Liver (tissue), 9 donors: ENCODE results near the gene NEU4. TPM values are rescaled to one million over a fixed set of nuclear protein-coding genes. Genes with fewer than 3 reads are reported as not detected.

Source experiments
- DNase-seq: peaks from one replicate; pipeline ENCODE4 v3.0.0-alpha.2; 2017; ENCODE audit warnings: low spot score
- H3K27ac ChIP-seq, 2 donors: one replicate each; pipeline ENCODE4 v1.7.0; 2013; ENCODE audit warnings: inconsistent platforms in 2 of 2, low read length in 2 of 2, control low read depth in 1 of 2, low read depth in 1 of 2, mild to moderate bottlenecking in 1 of 2
- H3K27me3 ChIP-seq, 4 donors: one replicate each; pipeline versions ENCODE4 v1.6.1 to v1.7.0; 2013; ENCODE audit warnings: low read length in 3 of 4, inconsistent platforms in 1 of 4, mild to moderate bottlenecking in 1 of 4, moderate library complexity in 1 of 4; ENCODE audit not compliant: control insufficient read depth in 4 of 4, insufficient read depth in 4 of 4
- H3K36me3 ChIP-seq, 4 donors: one replicate each; pipeline versions ENCODE4 v1.6.1 to v1.7.0; 2013; ENCODE audit warnings: low read length in 3 of 4, mild to moderate bottlenecking in 3 of 4, low read depth in 1 of 4, moderate library complexity in 1 of 4; ENCODE audit not compliant: control insufficient read depth in 4 of 4, insufficient read depth in 3 of 4
- H3K4me1 ChIP-seq, 4 donors: one replicate each; pipeline versions ENCODE4 v1.6.1 to v1.7.0; 2013; ENCODE audit warnings: low read length in 3 of 4, mild to moderate bottlenecking in 3 of 4, moderate library complexity in 1 of 4; ENCODE audit not compliant: control insufficient read depth in 4 of 4, insufficient read depth in 4 of 4
- H3K4me3 ChIP-seq, 3 donors: one replicate each; pipeline versions ENCODE4 v1.6.1 to v1.7.0; 2013; ENCODE audit warnings: low read length in 3 of 3, control low read depth in 1 of 3, low read depth in 1 of 3, mild to moderate bottlenecking in 1 of 3
- H3K9ac ChIP-seq, 2 donors: one replicate each; pipeline ENCODE4 v1.7.0; 2013; ENCODE audit warnings: low read length in 2 of 2, mild to moderate bottlenecking in 2 of 2, moderate library complexity in 2 of 2, control low read depth in 1 of 2, low read depth in 1 of 2
- H3K9me3 ChIP-seq, 4 donors: one replicate each; pipeline versions ENCODE4 v1.6.1 to v1.7.0; 2013; ENCODE audit warnings: low read length in 3 of 4; ENCODE audit not compliant: control insufficient read depth in 4 of 4
- EGR1 ChIP-seq, 2 donors: IDR thresholded peaks; 2 replicates each; pipeline ENCODE4 v1.6.1; 2016 to 2018; ENCODE audit warnings: antibody characterized with exemption in 2 of 2, low read depth in 2 of 2
- FOXA1 ChIP-seq: IDR thresholded peaks from 2 replicates; pipeline ENCODE4 v1.6.1; 2016; ENCODE audit warnings: antibody characterized with exemption
- FOXA2 ChIP-seq: IDR thresholded peaks from 2 replicates; pipeline ENCODE4 v1.6.1; 2016; ENCODE audit warnings: antibody characterized with exemption
- GABPA ChIP-seq, 2 donors: IDR thresholded peaks in 1 of 2; conservative IDR thresholded peaks in 1 of 2; 2 replicates each; pipeline ENCODE4 v1.6.1; 2016; ENCODE audit warnings: antibody characterized with exemption in 2 of 2, mild to moderate bottlenecking in 1 of 2, moderate library complexity in 1 of 2
- HNF4A ChIP-seq, 2 donors: conservative IDR thresholded peaks; 2 replicates each; pipeline ENCODE4 v1.6.1; 2016; ENCODE audit warnings: antibody characterized with exemption in 2 of 2, mild to moderate bottlenecking in 2 of 2
- HNF4G ChIP-seq: IDR thresholded peaks from 2 replicates; pipeline ENCODE4 v1.6.1; 2016; ENCODE audit warnings: antibody characterized with exemption
- JUND ChIP-seq, 2 donors: IDR thresholded peaks; 2 replicates each; pipeline ENCODE4 v1.6.1; 2016; ENCODE audit warnings: antibody characterized with exemption in 2 of 2
- NR2F2 ChIP-seq: IDR thresholded peaks from 2 replicates; pipeline ENCODE4 v1.6.1; 2016; ENCODE audit warnings: antibody characterized with exemption
- RAD21 ChIP-seq, 2 donors: IDR thresholded peaks; 2 replicates each; pipeline ENCODE4 v1.6.1; 2016; ENCODE audit warnings: antibody characterized with exemption in 2 of 2, mild to moderate bottlenecking in 2 of 2
- RXRA ChIP-seq, 2 donors: IDR thresholded peaks; 2 replicates each; pipeline ENCODE4 v1.6.1; 2017 to 2018; ENCODE audit warnings: antibody characterized with exemption in 2 of 2, mild to moderate bottlenecking in 1 of 2
- SP1 ChIP-seq: IDR thresholded peaks from 2 replicates; pipeline ENCODE4 v1.6.1; 2018; ENCODE audit warnings: antibody characterized with exemption, mild to moderate bottlenecking
- TAF1 ChIP-seq: conservative IDR thresholded peaks from 2 replicates; pipeline ENCODE4 v1.6.1; 2016; ENCODE audit warnings: antibody characterized with exemption, mild to moderate bottlenecking
- YY1 ChIP-seq: IDR thresholded peaks from 2 replicates; pipeline ENCODE4 v1.6.1; 2016; ENCODE audit warnings: antibody characterized with exemption, mild to moderate bottlenecking
- WGBS: extraction: QIAGEN DNeasy Blood & Tissue Kit; methylation state at CpG from one replicate; pipeline ENCODE4 v1.1.7; 2013; 5-methylcytosine and 5-hydroxymethylcytosine counted together
- polyA plus RNA-seq, 2 donors: library from polyadenylated mRNA; stranded (reverse) in 1 of 2; unstranded in 1 of 2; fragments of 200-250 nt in 1 of 2; fragments of >200 nt in 1 of 2; fragmentation: Nextera tagmentation in 1 of 2; extraction: Ambion mirVana in 1 of 2; gene quantifications; one replicate each; pipeline versions ENCODE4 v1.2.1 to v1.2.3, GENCODE V29; 2013 to 2015
- total RNA-seq, 2 donors: library from RNA; depleted of rRNA; stranded (reverse); fragments of >200 nt; gene quantifications; one replicate each; pipeline ENCODE4 v1.2.3, GENCODE V29; 2014
- TF ChIP-seq, protein P1 (sequence below): IDR thresholded peaks from 2 replicates; pipeline ENCODE4 v1.6.1; 2016; ENCODE audit warnings: antibody characterized with exemption
- TF ChIP-seq, protein P2 (sequence below): IDR thresholded peaks from 2 replicates; pipeline ENCODE4 v1.6.1; 2016; ENCODE audit warnings: antibody characterized with exemption, mild to moderate bottlenecking
- TF ChIP-seq, protein P3 (sequence below): IDR thresholded peaks from 2 replicates; pipeline ENCODE4 v1.6.1; 2016; ENCODE audit warnings: antibody characterized with exemption
- TF ChIP-seq, protein P4 (sequence below): fragments of 150-350 bp; IDR thresholded peaks from 2 replicates; pipeline ENCODE4 v1.5.1; 2017; ENCODE audit warnings: improper control_type of control experiment, low read depth, low read length; ENCODE audit not compliant: missing input control
- TF ChIP-seq, protein P5 (sequence below): IDR thresholded peaks from 2 replicates; pipeline ENCODE4 v1.6.1; 2016; ENCODE audit warnings: antibody characterized with exemption
- donor health status: healthy.
- donor health status: healthy.
- donor health status: healthy.
- donor health status: healthy.
- donor health status: healthy.

NEU4 gene
- total and polyA plus RNA-seq, 4 donors = 5.4 to 58.4 (median 35.1) TPM

DNA sequence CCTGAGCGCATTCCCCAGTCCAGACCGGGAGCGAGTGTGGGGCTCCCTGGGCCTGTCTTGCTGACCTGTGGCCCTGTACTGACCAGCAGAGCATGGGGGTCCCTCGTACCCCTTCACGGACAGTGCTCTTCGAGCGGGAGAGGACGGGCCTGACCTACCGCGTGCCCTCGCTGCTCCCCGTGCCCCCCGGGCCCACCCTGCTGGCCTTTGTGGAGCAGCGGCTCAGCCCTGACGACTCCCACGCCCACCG is 5.3 kb downstream of the NEU4 start:
- H3K27me3 ChIP-seq = no peaks in the 10 kb centered on the region
- no peaks in the 10 kb centered on the region for H3K9me3 ChIP-seq
- peaks cover 0 to 2% (median 0%) of the 10 kb centered on the region in 4 donors for H3K36me3 ChIP-seq
- DNase-seq = no peak
- H3K4me1 ChIP-seq = peaks cover 13 to 41% (median 28%) of the 10 kb centered on the region in 4 donors
- 96% methylated on average over 17 of the region's 17 CpGs for WGBS
- H3K4me3 ChIP-seq = no peak overlapping the region
- no peak overlapping the region for H3K9ac ChIP-seq
- H3K27ac ChIP-seq = no peak overlapping the region
- no peak for TF ChIP-seq TAF1
- no peak for TF ChIP-seq SP1
- no peak for TF ChIP-seq NR2F2
- TF ChIP-seq FOXA1 = no peak
- no peak for TF ChIP-seq FOXA2
- no peak for TF ChIP-seq RAD21 (IDR thresholded peaks at IDR 0.05)
- TF ChIP-seq HNF4A (conservative IDR thresholded peaks at IDR 0.05) = no peak
- TF ChIP-seq, protein P1, sequence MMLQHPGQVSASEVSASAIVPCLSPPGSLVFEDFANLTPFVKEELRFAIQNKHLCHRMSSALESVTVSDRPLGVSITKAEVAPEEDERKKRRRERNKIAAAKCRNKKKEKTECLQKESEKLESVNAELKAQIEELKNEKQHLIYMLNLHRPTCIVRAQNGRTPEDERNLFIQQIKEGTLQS = no peak
- TF ChIP-seq, protein P2, sequence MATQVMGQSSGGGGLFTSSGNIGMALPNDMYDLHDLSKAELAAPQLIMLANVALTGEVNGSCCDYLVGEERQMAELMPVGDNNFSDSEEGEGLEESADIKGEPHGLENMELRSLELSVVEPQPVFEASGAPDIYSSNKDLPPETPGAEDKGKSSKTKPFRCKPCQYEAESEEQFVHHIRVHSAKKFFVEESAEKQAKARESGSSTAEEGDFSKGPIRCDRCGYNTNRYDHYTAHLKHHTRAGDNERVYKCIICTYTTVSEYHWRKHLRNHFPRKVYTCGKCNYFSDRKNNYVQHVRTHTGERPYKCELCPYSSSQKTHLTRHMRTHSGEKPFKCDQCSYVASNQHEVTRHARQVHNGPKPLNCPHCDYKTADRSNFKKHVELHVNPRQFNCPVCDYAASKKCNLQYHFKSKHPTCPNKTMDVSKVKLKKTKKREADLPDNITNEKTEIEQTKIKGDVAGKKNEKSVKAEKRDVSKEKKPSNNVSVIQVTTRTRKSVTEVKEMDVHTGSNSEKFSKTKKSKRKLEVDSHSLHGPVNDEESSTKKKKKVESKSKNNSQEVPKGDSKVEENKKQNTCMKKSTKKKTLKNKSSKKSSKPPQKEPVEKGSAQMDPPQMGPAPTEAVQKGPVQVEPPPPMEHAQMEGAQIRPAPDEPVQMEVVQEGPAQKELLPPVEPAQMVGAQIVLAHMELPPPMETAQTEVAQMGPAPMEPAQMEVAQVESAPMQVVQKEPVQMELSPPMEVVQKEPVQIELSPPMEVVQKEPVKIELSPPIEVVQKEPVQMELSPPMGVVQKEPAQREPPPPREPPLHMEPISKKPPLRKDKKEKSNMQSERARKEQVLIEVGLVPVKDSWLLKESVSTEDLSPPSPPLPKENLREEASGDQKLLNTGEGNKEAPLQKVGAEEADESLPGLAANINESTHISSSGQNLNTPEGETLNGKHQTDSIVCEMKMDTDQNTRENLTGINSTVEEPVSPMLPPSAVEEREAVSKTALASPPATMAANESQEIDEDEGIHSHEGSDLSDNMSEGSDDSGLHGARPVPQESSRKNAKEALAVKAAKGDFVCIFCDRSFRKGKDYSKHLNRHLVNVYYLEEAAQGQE = no peak
- no peak for TF ChIP-seq RXRA (IDR thresholded peaks at IDR 0.05)
- TF ChIP-seq HNF4G = no peak
- no peak for TF ChIP-seq GABPA (IDR thresholded peaks at IDR 0.05 in 1 of 2, conservative IDR thresholded peaks at IDR 0.05 in 1 of 2)
- TF ChIP-seq, protein P3, sequence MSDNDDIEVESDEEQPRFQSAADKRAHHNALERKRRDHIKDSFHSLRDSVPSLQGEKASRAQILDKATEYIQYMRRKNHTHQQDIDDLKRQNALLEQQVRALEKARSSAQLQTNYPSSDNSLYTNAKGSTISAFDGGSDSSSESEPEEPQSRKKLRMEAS = no peak
- no peak for TF ChIP-seq EGR1 (IDR thresholded peaks at IDR 0.05; ENCODE audit: low read depth in 2 of 2)
- no peak for TF ChIP-seq YY1
- TF ChIP-seq, protein P4, sequence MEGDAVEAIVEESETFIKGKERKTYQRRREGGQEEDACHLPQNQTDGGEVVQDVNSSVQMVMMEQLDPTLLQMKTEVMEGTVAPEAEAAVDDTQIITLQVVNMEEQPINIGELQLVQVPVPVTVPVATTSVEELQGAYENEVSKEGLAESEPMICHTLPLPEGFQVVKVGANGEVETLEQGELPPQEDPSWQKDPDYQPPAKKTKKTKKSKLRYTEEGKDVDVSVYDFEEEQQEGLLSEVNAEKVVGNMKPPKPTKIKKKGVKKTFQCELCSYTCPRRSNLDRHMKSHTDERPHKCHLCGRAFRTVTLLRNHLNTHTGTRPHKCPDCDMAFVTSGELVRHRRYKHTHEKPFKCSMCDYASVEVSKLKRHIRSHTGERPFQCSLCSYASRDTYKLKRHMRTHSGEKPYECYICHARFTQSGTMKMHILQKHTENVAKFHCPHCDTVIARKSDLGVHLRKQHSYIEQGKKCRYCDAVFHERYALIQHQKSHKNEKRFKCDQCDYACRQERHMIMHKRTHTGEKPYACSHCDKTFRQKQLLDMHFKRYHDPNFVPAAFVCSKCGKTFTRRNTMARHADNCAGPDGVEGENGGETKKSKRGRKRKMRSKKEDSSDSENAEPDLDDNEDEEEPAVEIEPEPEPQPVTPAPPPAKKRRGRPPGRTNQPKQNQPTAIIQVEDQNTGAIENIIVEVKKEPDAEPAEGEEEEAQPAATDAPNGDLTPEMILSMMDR = no peak
- TF ChIP-seq, protein P5, sequence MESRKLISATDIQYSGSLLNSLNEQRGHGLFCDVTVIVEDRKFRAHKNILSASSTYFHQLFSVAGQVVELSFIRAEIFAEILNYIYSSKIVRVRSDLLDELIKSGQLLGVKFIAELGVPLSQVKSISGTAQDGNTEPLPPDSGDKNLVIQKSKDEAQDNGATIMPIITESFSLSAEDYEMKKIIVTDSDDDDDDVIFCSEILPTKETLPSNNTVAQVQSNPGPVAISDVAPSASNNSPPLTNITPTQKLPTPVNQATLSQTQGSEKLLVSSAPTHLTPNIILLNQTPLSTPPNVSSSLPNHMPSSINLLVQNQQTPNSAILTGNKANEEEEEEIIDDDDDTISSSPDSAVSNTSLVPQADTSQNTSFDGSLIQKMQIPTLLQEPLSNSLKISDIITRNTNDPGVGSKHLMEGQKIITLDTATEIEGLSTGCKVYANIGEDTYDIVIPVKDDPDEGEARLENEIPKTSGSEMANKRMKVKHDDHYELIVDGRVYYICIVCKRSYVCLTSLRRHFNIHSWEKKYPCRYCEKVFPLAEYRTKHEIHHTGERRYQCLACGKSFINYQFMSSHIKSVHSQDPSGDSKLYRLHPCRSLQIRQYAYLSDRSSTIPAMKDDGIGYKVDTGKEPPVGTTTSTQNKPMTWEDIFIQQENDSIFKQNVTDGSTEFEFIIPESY = no peak
- TF ChIP-seq JUND (IDR thresholded peaks at IDR 0.05) = no peak
